ACC112 (cell line): ENCODE measurements around the gene OLFM2.
"Not testable (repeated sequence)": the region's sequence is repeated elsewhere in the genome, so short reads cannot be mapped to it uniquely, and the experiment has no call there.

Experiments
- H2AFZ ChIP-seq: fragments of 200-600 bp; sonication (generic); one replicate; pipeline ENCODE4 v1.6.0; 2017; ENCODE audit warnings: antibody characterized with exemption, low read length; ENCODE audit not compliant: unreplicated experiment
- H3K27ac ChIP-seq: fragments of 200-600 bp; sonication (generic); 2 replicates; pipeline ENCODE4 v1.5.1; 2014; ENCODE audit warnings: low read depth, mild to moderate bottlenecking, antibody characterized with exemption, low read length, moderate library complexity
- H3K27me3 ChIP-seq: fragments of 200-600 bp; sonication (generic); 2 replicates; pipeline ENCODE4 v1.6.1; 2014; ENCODE audit warnings: mild to moderate bottlenecking, antibody characterized with exemption, low read length, moderate library complexity, mixed read lengths; ENCODE audit not compliant: insufficient read depth
- H3K36me3 ChIP-seq: fragments of 200-600 bp; sonication (generic); 2 replicates; pipeline ENCODE4 v1.6.1; 2016; ENCODE audit warnings: mild to moderate bottlenecking, antibody characterized with exemption, low read length, moderate library complexity, mixed read lengths; ENCODE audit not compliant: insufficient read depth
- H3K4me1 ChIP-seq: fragments of 200-600 bp; sonication (generic); one replicate; pipeline ENCODE4 v1.6.1; 2016; ENCODE audit warnings: low read length, mixed read lengths; ENCODE audit not compliant: insufficient read depth, unreplicated experiment, control insufficient read depth
- H3K4me3 ChIP-seq: fragments of 200-600 bp; sonication (generic); 2 replicates; pipeline ENCODE4 v1.5.1; 2014; ENCODE audit warnings: mild to moderate bottlenecking, low read depth, low read length
- H3K79me2 ChIP-seq: fragments of 200-600 bp; sonication (generic); one replicate; pipeline ENCODE4 v1.6.0; 2016; ENCODE audit warnings: low read length; ENCODE audit not compliant: control insufficient read depth, unreplicated experiment, insufficient read depth

The OLFM2 gene

GRCh38 chr19:9828551-9829063, 107.7 kb downstream of the OLFM2 start:
- Histone ChIP-seq H3K36me3 (no peaks in the 10 kb centered on the region), H3K27ac (no peak overlapping the region), H3K4me3 (peak overlapping the region; percentile 99), H3K4me1 (peaks cover 3% of the 10 kb centered on the region), H3K79me2 (peaks cover 34% of the 10 kb centered on the region), H3K27me3 (no peaks in the 10 kb centered on the region), H2AFZ (no peak overlapping the region)

- peak within 1 kb of the TSS; percentile 87 for H2AFZ ChIP-seq
- H3K4me3 ChIP-seq = peak within 1 kb of the TSS; percentile 99
- peaks cover 3% of the 10 kb centered on the region for H3K4me1 ChIP-seq
- no peaks in the 10 kb centered on the region for H3K36me3 ChIP-seq
- H3K27me3 ChIP-seq = no peaks in the 10 kb centered on the region
- H3K79me2 ChIP-seq = peaks cover 34% of the 10 kb centered on the region
- no peak within 1 kb of the TSS for H3K27ac ChIP-seq
Measured at GRCh38 chr19:9827289-9828238, 108.8 kb downstream of the OLFM2 start, which contains the start of gene UBL5. UBL5 (plus strand) TSS chr19:9827918; CDS start chr19:9828338, 420 bp downstream.

GRCh38 chr19:9823816-9824215, 112.5 kb downstream of the OLFM2 start:
- no peaks in the 10 kb centered on the region for H3K27me3 ChIP-seq
- no peak overlapping the region for H2AFZ ChIP-seq
- H3K27ac ChIP-seq = no peak overlapping the region
- H3K36me3 ChIP-seq = no peaks in the 10 kb centered on the region
- H3K4me1 ChIP-seq = peaks cover 6% of the 10 kb centered on the region
- H3K4me3 ChIP-seq = no peak overlapping the region
- peaks cover 28% of the 10 kb centered on the region for H3K79me2 ChIP-seq

GRCh38 chr19:9820034-9820433, 116.3 kb downstream of the OLFM2 start:
- not testable (repeated sequence) for H2AFZ ChIP-seq, H3K27me3 ChIP-seq, H3K36me3 ChIP-seq
- peaks cover 14% of the 10 kb centered on the region for H3K4me1 ChIP-seq
- peak overlapping the region; percentile 34; the same call in 1 of the 2 replicates for H3K27ac ChIP-seq
- H3K79me2 ChIP-seq = peaks cover 27% of the 10 kb centered on the region
- peak overlapping the region; percentile 62; the same call in 1 of the 2 replicates for H3K4me3 ChIP-seq

GRCh38 chr19:9819596-9819909, 116.8 kb downstream of the OLFM2 start:
- peaks cover 27% of the 10 kb centered on the region for H3K79me2 ChIP-seq
- H3K27ac ChIP-seq = peak overlapping the region; percentile 34; the same call in 1 of the 2 replicates
- peak overlapping the region; percentile 62 for H3K4me3 ChIP-seq

GRCh38 chr19:9818734-9819595, 117.3 kb downstream of the OLFM2 start, which contains the start of gene FBXL12:
FBXL12 (minus strand) TSS chr19:9819079; CDS start chr19:9818813, 266 bp downstream.
- peak within 1 kb of the TSS; percentile 88 for H3K27ac ChIP-seq
- peak within 1 kb of the TSS; percentile 94 for H3K4me3 ChIP-seq
- H3K4me1 ChIP-seq = peaks cover 14% of the 10 kb centered on the region
- H3K79me2 ChIP-seq = peaks cover 27% of the 10 kb centered on the region
- H3K27me3 ChIP-seq = no peaks in the 10 kb centered on the region
- peak within 1 kb of the TSS; percentile 77 for H2AFZ ChIP-seq
- peaks cover 5% of the 10 kb centered on the region; the same call in 1 of the 2 replicates for H3K36me3 ChIP-seq

More at GRCh38 chr19:9819596-9819909, 116.8 kb downstream of the OLFM2 start:
- H3K36me3 ChIP-seq = peaks cover 5% of the 10 kb centered on the region; the same call in 1 of the 2 replicates
- H2AFZ ChIP-seq = no peak overlapping the region
- H3K27me3 ChIP-seq = no peaks in the 10 kb centered on the region
- peaks cover 14% of the 10 kb centered on the region for H3K4me1 ChIP-seq

GRCh38 chr19:9818175-9818733, 118.1 kb downstream of the OLFM2 start:
- H3K36me3 ChIP-seq = peaks cover 5% of the 10 kb centered on the region; the same call in 1 of the 2 replicates
- peaks cover 14% of the 10 kb centered on the region for H3K4me1 ChIP-seq
- H3K27ac ChIP-seq = peak overlapping the region; percentile 88
- H3K79me2 ChIP-seq = peaks cover 27% of the 10 kb centered on the region
- H3K4me3 ChIP-seq = peak overlapping the region; percentile 94
- H2AFZ ChIP-seq = peak overlapping the region; percentile 77
- no peaks in the 10 kb centered on the region for H3K27me3 ChIP-seq

- Histone ChIP-seq H3K79me2 (peaks cover 3% of the 10 kb centered on the region), H2AFZ (no peak overlapping the region), H3K27ac (no peak overlapping the region), H3K27me3 (no peaks in the 10 kb centered on the region), H3K4me1 (no peaks in the 10 kb centered on the region), H3K4me3 (no peak overlapping the region), H3K36me3 (0 out of 2 replicates have a peak, but pooled peaks cover 4% of the 10 kb centered on the region)
Measured at GRCh38 chr19:9811139-9811538, 125.2 kb downstream of the OLFM2 start.

GRCh38 chr19:9808855-9809824, 127.2 kb downstream of the OLFM2 start:
- no peaks in the 10 kb centered on the region for H3K4me1 ChIP-seq
- no peaks in the 10 kb centered on the region for H3K36me3 ChIP-seq
- H2AFZ ChIP-seq = no peak overlapping the region
- no peak overlapping the region for H3K4me3 ChIP-seq
- no peaks in the 10 kb centered on the region for H3K79me2 ChIP-seq
- H3K27me3 ChIP-seq = no peaks in the 10 kb centered on the region
- no peak overlapping the region for H3K27ac ChIP-seq
